ENCODE measurements around the gene AAK1.

AAK1 gene

DNA sequence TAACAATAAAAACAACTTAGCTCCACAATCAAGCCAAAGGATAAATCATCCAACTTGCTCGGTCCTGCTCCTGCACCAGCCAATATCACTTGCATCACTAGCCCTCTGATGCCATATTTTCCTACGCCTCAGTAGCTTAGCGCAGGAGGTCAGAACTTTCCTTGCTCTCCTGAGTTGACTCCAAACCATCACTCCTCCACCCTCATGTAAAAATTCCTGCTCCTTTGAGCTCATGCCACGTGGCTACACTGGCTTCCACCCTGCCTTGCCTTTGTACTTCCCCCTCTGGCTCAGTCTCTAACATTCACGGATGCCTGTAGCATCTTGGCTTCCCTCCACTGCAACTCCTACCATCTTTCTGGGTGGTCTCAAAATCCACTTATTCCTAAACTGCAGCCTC lies 25.2 kb downstream of the AAK1 start:
- Histone ChIP-seq H3K27me3 (ENCODE audit: control insufficient read depth, low read length) (peaks cover 36% of the 10 kb centered on the region), H3K4me3 (ENCODE audit: low read length) (no peak overlapping the region), H3K27ac (ENCODE audit: low read depth, low read length) (no peak overlapping the region), H3F3A (ENCODE audit: control insufficient read depth, insufficient read depth) (no peaks in the 10 kb centered on the region), H3K4me2 (ENCODE audit: low read length) (no peak overlapping the region), H3K79me2 (ENCODE audit: control insufficient read depth, low read length) (no peaks in the 10 kb centered on the region), H3K36me3 (ENCODE audit: control insufficient read depth, low read length) (no peaks in the 10 kb centered on the region), H3K9me3 (ENCODE audit: control insufficient read depth, insufficient read depth, low read length) (no peaks in the 10 kb centered on the region), H3K4me1 (ENCODE audit: control insufficient read depth, low read length) (no peaks in the 10 kb centered on the region), H4K20me1 (ENCODE audit: control insufficient read depth, insufficient read depth, low read depth, low read length) (no peaks in the 10 kb centered on the region), H3K9me2 (replicated peaks; ENCODE audit: control insufficient read depth, low read length) (no peaks in the 10 kb centered on the region)
- TF ChIP-seq, protein P1, sequence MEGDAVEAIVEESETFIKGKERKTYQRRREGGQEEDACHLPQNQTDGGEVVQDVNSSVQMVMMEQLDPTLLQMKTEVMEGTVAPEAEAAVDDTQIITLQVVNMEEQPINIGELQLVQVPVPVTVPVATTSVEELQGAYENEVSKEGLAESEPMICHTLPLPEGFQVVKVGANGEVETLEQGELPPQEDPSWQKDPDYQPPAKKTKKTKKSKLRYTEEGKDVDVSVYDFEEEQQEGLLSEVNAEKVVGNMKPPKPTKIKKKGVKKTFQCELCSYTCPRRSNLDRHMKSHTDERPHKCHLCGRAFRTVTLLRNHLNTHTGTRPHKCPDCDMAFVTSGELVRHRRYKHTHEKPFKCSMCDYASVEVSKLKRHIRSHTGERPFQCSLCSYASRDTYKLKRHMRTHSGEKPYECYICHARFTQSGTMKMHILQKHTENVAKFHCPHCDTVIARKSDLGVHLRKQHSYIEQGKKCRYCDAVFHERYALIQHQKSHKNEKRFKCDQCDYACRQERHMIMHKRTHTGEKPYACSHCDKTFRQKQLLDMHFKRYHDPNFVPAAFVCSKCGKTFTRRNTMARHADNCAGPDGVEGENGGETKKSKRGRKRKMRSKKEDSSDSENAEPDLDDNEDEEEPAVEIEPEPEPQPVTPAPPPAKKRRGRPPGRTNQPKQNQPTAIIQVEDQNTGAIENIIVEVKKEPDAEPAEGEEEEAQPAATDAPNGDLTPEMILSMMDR (IDR thresholded peaks at IDR 0.05; ENCODE audit: low read depth, low read length, poor library complexity, severe bottlenecking), result no peak
- TF ChIP-seq EZH2phosphoT487 (IDR thresholded peaks at IDR 0.05; ENCODE audit: borderline replicate concordance, low read length), result no peak

DNA sequence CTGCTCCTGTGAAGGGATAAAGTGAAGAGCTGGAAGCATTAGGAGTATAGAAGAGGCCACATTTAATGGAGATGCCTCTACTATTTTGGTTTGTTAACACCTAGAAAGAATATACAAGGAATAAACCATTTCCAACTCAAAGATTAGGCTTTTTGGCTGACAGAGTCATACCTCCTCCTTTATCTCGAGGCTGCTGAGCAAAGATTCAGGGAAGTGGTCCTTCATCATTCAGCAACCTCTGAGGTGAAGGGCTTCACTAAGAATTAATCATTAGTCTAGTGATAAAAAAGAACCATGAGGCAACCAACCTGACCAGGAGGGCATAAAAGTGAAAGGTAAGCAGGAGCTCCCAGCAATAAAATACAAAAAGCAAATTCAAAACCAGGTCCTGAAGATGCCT lies 25.8 kb downstream of the AAK1 start:
- Histone ChIP-seq H3K36me3 (ENCODE audit: control insufficient read depth, low read length) (no peaks in the 10 kb centered on the region), H3K27me3 (ENCODE audit: control insufficient read depth, low read length) (peaks cover 36% of the 10 kb centered on the region), H4K20me1 (ENCODE audit: control insufficient read depth, insufficient read depth, low read depth, low read length) (no peaks in the 10 kb centered on the region), H3K27ac (ENCODE audit: low read depth, low read length) (no peak overlapping the region), H3K4me1 (ENCODE audit: control insufficient read depth, low read length) (no peaks in the 10 kb centered on the region), H3K4me2 (ENCODE audit: low read length) (no peak overlapping the region), H3K79me2 (ENCODE audit: control insufficient read depth, low read length) (no peaks in the 10 kb centered on the region), H3K4me3 (ENCODE audit: low read length) (no peak overlapping the region), H3K9me2 (replicated peaks; ENCODE audit: control insufficient read depth, low read length) (no peaks in the 10 kb centered on the region), H3F3A (ENCODE audit: control insufficient read depth, insufficient read depth) (no peaks in the 10 kb centered on the region), H3K9me3 (ENCODE audit: control insufficient read depth, insufficient read depth, low read length) (no peaks in the 10 kb centered on the region)
- TF ChIP-seq, protein P1 (IDR thresholded peaks at IDR 0.05; ENCODE audit: low read depth, low read length, poor library complexity, severe bottlenecking), result no peak
- TF ChIP-seq EZH2phosphoT487 (IDR thresholded peaks at IDR 0.05; ENCODE audit: borderline replicate concordance, low read length), result no peak

DNA sequence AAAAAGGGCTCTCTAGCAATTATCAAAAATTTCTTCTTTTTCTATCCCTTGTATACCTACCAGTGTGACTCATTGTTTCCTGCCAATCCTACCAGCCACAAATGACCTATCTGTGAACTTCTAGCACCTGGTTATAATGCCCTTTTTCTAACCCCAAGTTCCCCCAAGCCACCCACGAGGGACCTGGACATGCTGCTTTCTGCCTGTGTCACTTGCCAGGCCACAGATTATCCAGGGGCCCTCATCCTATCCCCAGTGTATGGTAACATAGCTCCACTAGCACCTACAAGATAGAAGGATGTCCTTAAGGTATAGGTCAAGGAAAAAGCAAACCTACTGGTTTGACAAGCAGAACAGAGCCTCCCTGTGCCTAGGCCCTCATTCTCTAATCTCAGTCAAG lies 26.8 kb downstream of the AAK1 start:
- Histone ChIP-seq H3K9me3 (ENCODE audit: control insufficient read depth, insufficient read depth, low read length) (no peaks in the 10 kb centered on the region), H3K4me3 (ENCODE audit: low read length) (no peak overlapping the region), H3K36me3 (ENCODE audit: control insufficient read depth, low read length) (no peaks in the 10 kb centered on the region), H3K27ac (ENCODE audit: low read depth, low read length) (no peak overlapping the region), H4K20me1 (ENCODE audit: control insufficient read depth, insufficient read depth, low read depth, low read length) (no peaks in the 10 kb centered on the region), H3K4me2 (ENCODE audit: low read length) (no peak overlapping the region), H3K79me2 (ENCODE audit: control insufficient read depth, low read length) (no peaks in the 10 kb centered on the region), H3F3A (ENCODE audit: control insufficient read depth, insufficient read depth) (no peaks in the 10 kb centered on the region), H3K4me1 (ENCODE audit: control insufficient read depth, low read length) (no peaks in the 10 kb centered on the region), H3K9me2 (replicated peaks; ENCODE audit: control insufficient read depth, low read length) (no peaks in the 10 kb centered on the region), H3K27me3 (ENCODE audit: control insufficient read depth, low read length) (peaks cover 36% of the 10 kb centered on the region)
- TF ChIP-seq, protein P1 (IDR thresholded peaks at IDR 0.05; ENCODE audit: low read depth, low read length, poor library complexity, severe bottlenecking), result no peak

DNA sequence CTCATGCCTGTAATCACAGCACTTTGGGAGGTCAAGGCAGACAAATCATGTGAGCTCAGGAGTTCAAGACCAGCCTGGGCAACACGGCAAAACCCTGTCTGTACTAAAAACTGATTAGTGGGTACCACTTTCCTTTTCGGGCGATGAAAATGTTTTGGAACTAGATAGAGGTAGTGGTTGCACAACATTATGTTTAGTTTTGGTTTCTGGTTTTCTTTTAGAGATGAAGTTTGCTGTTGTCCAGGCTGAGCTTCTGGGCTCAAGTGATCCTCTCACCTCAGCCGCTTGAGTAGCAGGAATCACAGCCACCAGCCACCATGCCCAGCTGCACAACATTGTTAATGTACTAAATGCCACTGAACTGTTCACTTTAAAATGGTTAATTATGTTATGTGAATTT lies 27.6 kb downstream of the AAK1 start:
- Histone ChIP-seq H3K4me2 (ENCODE audit: low read length) (no peak overlapping the region), H3K9me3 (ENCODE audit: control insufficient read depth, insufficient read depth, low read length) (no peaks in the 10 kb centered on the region), H3K79me2 (ENCODE audit: control insufficient read depth, low read length) (no peaks in the 10 kb centered on the region), H3K27ac (ENCODE audit: low read depth, low read length) (no peak overlapping the region), H3K36me3 (ENCODE audit: control insufficient read depth, low read length) (no peaks in the 10 kb centered on the region), H3K4me3 (ENCODE audit: low read length) (no peak overlapping the region), H3F3A (ENCODE audit: control insufficient read depth, insufficient read depth) (no peaks in the 10 kb centered on the region), H4K20me1 (ENCODE audit: control insufficient read depth, insufficient read depth, low read depth, low read length) (no peaks in the 10 kb centered on the region), H3K4me1 (ENCODE audit: control insufficient read depth, low read length) (no peaks in the 10 kb centered on the region), H3K27me3 (ENCODE audit: control insufficient read depth, low read length) (peaks cover 36% of the 10 kb centered on the region), H3K9me2 (replicated peaks; ENCODE audit: control insufficient read depth, low read length) (no peaks in the 10 kb centered on the region)
- no peak for TF ChIP-seq EZH2phosphoT487 (IDR thresholded peaks at IDR 0.05; ENCODE audit: borderline replicate concordance, low read length)
- TF ChIP-seq, protein P1 (IDR thresholded peaks at IDR 0.05; ENCODE audit: low read depth, low read length, poor library complexity, severe bottlenecking), result no peak

Measured in DOHH2 (cell line).